Loucy (cell line): Measurements from ENCODE around the gene RNF166.

Source experiments
- CTCF ChIP-seq: fragments of 200-600 bp; sonication (generic); conservative IDR thresholded peaks from 2 replicates; pipeline ENCODE4 v1.5.1; 2014; ENCODE audit warnings: mild to moderate bottlenecking, antibody characterized with exemption, low read length
- EZH2phosphoT487 ChIP-seq: fragments of 200-600 bp; IDR thresholded peaks from 2 replicates; pipeline ENCODE4 v1.6.1; 2018; ENCODE audit warnings: antibody characterized with exemption, mild to moderate bottlenecking, moderate library complexity, borderline replicate concordance

GRCh38 chr16:88665570-88665969 lies 40.6 kb downstream of the RNF166 start:
- TF ChIP-seq CTCF = no peak
- TF ChIP-seq EZH2phosphoT487 = no peak
